HepG2 (cell line): ENCODE measurements around the gene SLC27A1. TPM values are rescaled to one million over a fixed set of nuclear protein-coding genes. Genes with fewer than 3 reads are reported as not detected.

Experiments used
- BHLHE40 ChIP-seq: IDR thresholded peaks from 2 replicates; pipeline ENCODE4 v1.6.1; 2011; ENCODE audit warnings: low read length, improper control_type of control experiment
- CREM ChIP-seq, 2 experiments: sonication (generic) in 1 of 2; formaldehyde crosslinking in 1 of 2; IDR thresholded peaks; 2 replicates each; pipeline versions ENCODE4 v1.4.0 to v1.6.1; 2016 to 2020; ENCODE audit warnings: antibody characterized with exemption in 1 of 2, mild to moderate bottlenecking in 1 of 2, missing genetic modification reagents in 1 of 2
- EEA1 ChIP-seq: sonication (generic); formaldehyde crosslinking; IDR thresholded peaks from 2 replicates; pipeline ENCODE4 v1.5.1; 2020; ENCODE audit warnings: mild to moderate bottlenecking, missing genetic modification reagents, borderline replicate concordance
- FOSL2 ChIP-seq: sonication (generic); formaldehyde crosslinking; IDR thresholded peaks from 2 replicates; pipeline ENCODE4 v1.4.0; 2020; ENCODE audit warnings: missing genetic modification reagents
- IKZF4 ChIP-seq: sonication (generic); formaldehyde crosslinking; IDR thresholded peaks from 2 replicates; pipeline ENCODE4 v1.5.1; 2020; ENCODE audit warnings: borderline replicate concordance, mild to moderate bottlenecking, low read depth, missing genetic modification reagents; ENCODE audit errors: not compliant biosample characterization
- MAFK ChIP-seq, 2 experiments: IDR thresholded peaks in 1 of 2; conservative IDR thresholded peaks in 1 of 2; 2 replicates each; pipeline ENCODE4 v1.6.1; 2011; ENCODE audit warnings: improper control_type of control experiment in 2 of 2, low read length in 2 of 2
- RFXANK ChIP-seq: IDR thresholded peaks from 2 replicates; pipeline ENCODE4 v1.6.1; 2016
- SIX4 ChIP-seq: sonication (generic); formaldehyde crosslinking; IDR thresholded peaks from 2 replicates; pipeline ENCODE4 v1.4.0; 2020; ENCODE audit warnings: missing genetic modification reagents
- ZBTB1 ChIP-seq: sonication (generic); formaldehyde crosslinking; IDR thresholded peaks from 2 replicates; pipeline ENCODE4 v1.4.0; 2020; ENCODE audit warnings: missing genetic modification reagents, borderline replicate concordance
- ZNF567 ChIP-seq: sonication (generic); formaldehyde crosslinking; IDR thresholded peaks from 2 replicates; pipeline ENCODE4 v1.8.1; 2023; ENCODE audit warnings: mild to moderate bottlenecking, missing genetic modification reagents, borderline replicate concordance
- ZNF619 ChIP-seq: sonication (generic); formaldehyde crosslinking; IDR thresholded peaks from 2 replicates; pipeline ENCODE4 v1.4.0; 2020; ENCODE audit warnings: mild to moderate bottlenecking, missing genetic modification reagents
- ZNF652 ChIP-seq: IDR thresholded peaks from 2 replicates; pipeline ENCODE4 v1.6.1; 2016; ENCODE audit warnings: low read depth, borderline replicate concordance
- ZNF841 ChIP-seq: sonication (generic); formaldehyde crosslinking; IDR thresholded peaks from 2 replicates; pipeline ENCODE4 v1.8.1; 2023; ENCODE audit warnings: missing genetic modification reagents, borderline replicate concordance
- polyA plus RNA-seq, 8 experiments: library from polyadenylated mRNA; depleted of rRNA in 3 of 8; stranded (reverse) in 7 of 8; unstranded in 1 of 8; fragments of >200 nt; fragmentation: Illumina TruSeq in 4 of 8; extraction: Trizol in 4 of 8; gene quantifications; 2 replicates each; pipeline versions ENCODE4 v1.2.1 to v1.2.3, GENCODE V29; 2011 to 2016; ENCODE audit warnings: low read depth in 4 of 8, missing spikeins in 1 of 8, mixed read lengths in 1 of 8; ENCODE audit not compliant: insufficient read depth in 1 of 8
- total RNA-seq, 5 experiments: library from RNA; depleted of rRNA; stranded (reverse); fragments of >200 nt; fragmentation: Illumina TruSeq; extraction: Trizol; gene quantifications; 2 replicates each; pipeline ENCODE4 v1.2.3, GENCODE V29; 2016; ENCODE audit warnings: low read depth in 1 of 5
- TF ChIP-seq, protein P1 (sequence below): sonication (generic); formaldehyde crosslinking; IDR thresholded peaks from 2 replicates; pipeline ENCODE4 v1.4.0; 2020; ENCODE audit warnings: missing genetic modification reagents
- TF ChIP-seq, protein P2 (sequence below): sonication (generic); formaldehyde crosslinking; IDR thresholded peaks from 2 replicates; pipeline ENCODE4 v1.4.0; 2020; ENCODE audit warnings: missing genetic modification reagents, mild to moderate bottlenecking, borderline replicate concordance
- TF ChIP-seq, protein P3 (sequence below): sonication (generic); formaldehyde crosslinking; conservative IDR thresholded peaks from 2 replicates; pipeline ENCODE4 v1.8.0; 2022; ENCODE audit warnings: low read depth, missing genetic modification reagents
- TF ChIP-seq, protein P4 (sequence below): sonication (generic); formaldehyde crosslinking; IDR thresholded peaks from 2 replicates; pipeline ENCODE4 v1.4.0; 2020; ENCODE audit warnings: missing genetic modification reagents

SLC27A1 gene
- total and polyA plus RNA-seq, 2 of the 13 experiments (the other 11 are each of a cell fraction or from before 2014, with no cell fraction given) = 4.1 to 8.8 TPM

DNA sequence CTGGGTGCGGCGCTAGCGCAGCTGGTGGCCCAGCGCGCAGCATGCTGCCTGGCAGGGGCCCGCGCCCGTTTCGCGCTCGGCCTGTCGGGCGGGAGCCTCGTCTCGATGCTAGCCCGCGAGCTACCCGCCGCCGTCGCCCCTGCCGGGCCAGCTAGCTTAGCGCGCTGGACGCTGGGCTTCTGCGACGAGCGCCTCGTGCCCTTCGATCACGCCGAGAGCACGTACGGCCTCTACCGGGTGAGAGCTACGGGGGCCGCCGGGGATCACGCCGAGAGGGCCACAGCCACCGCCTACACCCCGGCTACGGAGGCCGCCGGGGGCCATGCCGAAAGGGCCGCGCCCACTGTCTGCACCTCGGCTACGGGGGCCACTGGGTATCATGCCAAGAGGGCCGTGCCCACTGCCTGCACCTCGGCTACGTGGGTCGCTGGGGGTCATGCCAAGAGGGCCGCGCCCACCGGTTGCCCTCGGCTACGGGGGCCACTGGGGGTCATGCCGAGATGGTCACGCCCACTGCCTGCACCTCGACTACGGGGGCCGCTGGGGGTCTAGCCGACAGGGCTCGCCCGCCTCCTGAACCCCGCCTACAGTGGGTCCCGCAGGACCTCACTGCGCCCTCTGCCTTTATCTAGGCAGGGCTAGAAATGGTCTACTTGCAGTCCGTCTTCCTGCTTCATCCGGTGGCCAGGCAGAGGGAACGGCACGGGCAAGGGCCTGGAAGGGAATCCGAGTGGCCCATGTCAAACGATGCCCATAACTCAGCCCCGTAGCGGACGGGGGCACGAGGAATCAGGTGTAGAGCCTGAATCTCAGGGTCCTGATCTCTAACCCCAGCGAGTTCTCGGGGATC is 41.6 kb downstream of the SLC27A1 start (continued):
- TF ChIP-seq ZNF619 (CRISPR knock-in tag) (no peak; the same call in 1 of the 2 replicates), IKZF4 (CRISPR knock-in tag) (peak; percentile 92), MAFK (conservative IDR thresholded peaks at IDR 0.05 in 1 of 2, IDR thresholded peaks at IDR 0.05 in 1 of 2; ENCODE audit: low read length in 2 of 2) (no peak), BHLHE40 (peak; percentile 24; the same call in 1 of the 2 replicates), ZNF652 (0 out of 2 replicates have a peak, but pooled peaks have one; percentile 33), RFXANK (CRISPR knock-in tag) (no peak), EEA1 (no peak; the same call in none of the 2 replicates), FOSL2 (peak; percentile 3), ZBTB1 (no peak), SIX4 (CRISPR knock-in tag) (no peak; the same call in 1 of the 2 replicates), ZNF567 (CRISPR knock-in tag) (peak; percentile 24; the same call in 1 of the 2 replicates), CREM (IDR thresholded peaks at IDR 0.05) (peak; percentile 47; the same call in 1 of the 2 replicates), CREM (CRISPR knock-in tag; IDR thresholded peaks at IDR 0.05) (no peak), ZNF841 (CRISPR knock-in tag) (no peak)
- TF ChIP-seq, protein P1, sequence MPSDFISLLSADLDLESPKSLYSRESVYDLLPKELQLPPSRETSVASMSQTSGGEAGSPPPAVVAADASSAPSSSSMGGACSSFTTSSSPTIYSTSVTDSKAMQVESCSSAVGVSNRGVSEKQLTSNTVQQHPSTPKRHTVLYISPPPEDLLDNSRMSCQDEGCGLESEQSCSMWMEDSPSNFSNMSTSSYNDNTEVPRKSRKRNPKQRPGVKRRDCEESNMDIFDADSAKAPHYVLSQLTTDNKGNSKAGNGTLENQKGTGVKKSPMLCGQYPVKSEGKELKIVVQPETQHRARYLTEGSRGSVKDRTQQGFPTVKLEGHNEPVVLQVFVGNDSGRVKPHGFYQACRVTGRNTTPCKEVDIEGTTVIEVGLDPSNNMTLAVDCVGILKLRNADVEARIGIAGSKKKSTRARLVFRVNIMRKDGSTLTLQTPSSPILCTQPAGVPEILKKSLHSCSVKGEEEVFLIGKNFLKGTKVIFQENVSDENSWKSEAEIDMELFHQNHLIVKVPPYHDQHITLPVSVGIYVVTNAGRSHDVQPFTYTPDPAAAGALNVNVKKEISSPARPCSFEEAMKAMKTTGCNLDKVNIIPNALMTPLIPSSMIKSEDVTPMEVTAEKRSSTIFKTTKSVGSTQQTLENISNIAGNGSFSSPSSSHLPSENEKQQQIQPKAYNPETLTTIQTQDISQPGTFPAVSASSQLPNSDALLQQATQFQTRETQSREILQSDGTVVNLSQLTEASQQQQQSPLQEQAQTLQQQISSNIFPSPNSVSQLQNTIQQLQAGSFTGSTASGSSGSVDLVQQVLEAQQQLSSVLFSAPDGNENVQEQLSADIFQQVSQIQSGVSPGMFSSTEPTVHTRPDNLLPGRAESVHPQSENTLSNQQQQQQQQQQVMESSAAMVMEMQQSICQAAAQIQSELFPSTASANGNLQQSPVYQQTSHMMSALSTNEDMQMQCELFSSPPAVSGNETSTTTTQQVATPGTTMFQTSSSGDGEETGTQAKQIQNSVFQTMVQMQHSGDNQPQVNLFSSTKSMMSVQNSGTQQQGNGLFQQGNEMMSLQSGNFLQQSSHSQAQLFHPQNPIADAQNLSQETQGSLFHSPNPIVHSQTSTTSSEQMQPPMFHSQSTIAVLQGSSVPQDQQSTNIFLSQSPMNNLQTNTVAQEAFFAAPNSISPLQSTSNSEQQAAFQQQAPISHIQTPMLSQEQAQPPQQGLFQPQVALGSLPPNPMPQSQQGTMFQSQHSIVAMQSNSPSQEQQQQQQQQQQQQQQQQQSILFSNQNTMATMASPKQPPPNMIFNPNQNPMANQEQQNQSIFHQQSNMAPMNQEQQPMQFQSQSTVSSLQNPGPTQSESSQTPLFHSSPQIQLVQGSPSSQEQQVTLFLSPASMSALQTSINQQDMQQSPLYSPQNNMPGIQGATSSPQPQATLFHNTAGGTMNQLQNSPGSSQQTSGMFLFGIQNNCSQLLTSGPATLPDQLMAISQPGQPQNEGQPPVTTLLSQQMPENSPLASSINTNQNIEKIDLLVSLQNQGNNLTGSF (CRISPR knock-in tag) = peak; percentile 90
- TF ChIP-seq, protein P2, sequence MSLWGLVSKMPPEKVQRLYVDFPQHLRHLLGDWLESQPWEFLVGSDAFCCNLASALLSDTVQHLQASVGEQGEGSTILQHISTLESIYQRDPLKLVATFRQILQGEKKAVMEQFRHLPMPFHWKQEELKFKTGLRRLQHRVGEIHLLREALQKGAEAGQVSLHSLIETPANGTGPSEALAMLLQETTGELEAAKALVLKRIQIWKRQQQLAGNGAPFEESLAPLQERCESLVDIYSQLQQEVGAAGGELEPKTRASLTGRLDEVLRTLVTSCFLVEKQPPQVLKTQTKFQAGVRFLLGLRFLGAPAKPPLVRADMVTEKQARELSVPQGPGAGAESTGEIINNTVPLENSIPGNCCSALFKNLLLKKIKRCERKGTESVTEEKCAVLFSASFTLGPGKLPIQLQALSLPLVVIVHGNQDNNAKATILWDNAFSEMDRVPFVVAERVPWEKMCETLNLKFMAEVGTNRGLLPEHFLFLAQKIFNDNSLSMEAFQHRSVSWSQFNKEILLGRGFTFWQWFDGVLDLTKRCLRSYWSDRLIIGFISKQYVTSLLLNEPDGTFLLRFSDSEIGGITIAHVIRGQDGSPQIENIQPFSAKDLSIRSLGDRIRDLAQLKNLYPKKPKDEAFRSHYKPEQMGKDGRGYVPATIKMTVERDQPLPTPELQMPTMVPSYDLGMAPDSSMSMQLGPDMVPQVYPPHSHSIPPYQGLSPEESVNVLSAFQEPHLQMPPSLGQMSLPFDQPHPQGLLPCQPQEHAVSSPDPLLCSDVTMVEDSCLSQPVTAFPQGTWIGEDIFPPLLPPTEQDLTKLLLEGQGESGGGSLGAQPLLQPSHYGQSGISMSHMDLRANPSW (CRISPR knock-in tag) = no peak; the same call in 1 of the 2 replicates
- TF ChIP-seq, protein P3, sequence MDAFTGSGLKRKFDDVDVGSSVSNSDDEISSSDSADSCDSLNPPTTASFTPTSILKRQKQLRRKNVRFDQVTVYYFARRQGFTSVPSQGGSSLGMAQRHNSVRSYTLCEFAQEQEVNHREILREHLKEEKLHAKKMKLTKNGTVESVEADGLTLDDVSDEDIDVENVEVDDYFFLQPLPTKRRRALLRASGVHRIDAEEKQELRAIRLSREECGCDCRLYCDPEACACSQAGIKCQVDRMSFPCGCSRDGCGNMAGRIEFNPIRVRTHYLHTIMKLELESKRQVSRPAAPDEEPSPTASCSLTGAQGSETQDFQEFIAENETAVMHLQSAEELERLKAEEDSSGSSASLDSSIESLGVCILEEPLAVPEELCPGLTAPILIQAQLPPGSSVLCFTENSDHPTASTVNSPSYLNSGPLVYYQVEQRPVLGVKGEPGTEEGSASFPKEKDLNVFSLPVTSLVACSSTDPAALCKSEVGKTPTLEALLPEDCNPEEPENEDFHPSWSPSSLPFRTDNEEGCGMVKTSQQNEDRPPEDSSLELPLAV (CRISPR knock-in tag) = no peak
- TF ChIP-seq, protein P4, sequence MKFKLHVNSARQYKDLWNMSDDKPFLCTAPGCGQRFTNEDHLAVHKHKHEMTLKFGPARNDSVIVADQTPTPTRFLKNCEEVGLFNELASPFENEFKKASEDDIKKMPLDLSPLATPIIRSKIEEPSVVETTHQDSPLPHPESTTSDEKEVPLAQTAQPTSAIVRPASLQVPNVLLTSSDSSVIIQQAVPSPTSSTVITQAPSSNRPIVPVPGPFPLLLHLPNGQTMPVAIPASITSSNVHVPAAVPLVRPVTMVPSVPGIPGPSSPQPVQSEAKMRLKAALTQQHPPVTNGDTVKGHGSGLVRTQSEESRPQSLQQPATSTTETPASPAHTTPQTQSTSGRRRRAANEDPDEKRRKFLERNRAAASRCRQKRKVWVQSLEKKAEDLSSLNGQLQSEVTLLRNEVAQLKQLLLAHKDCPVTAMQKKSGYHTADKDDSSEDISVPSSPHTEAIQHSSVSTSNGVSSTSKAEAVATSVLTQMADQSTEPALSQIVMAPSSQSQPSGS (CRISPR knock-in tag) = peak; percentile 56
